Immature natural killer cell (primary cell): Measurements from ENCODE around the gene RBM15B. TPM values are rescaled to one million over a fixed set of nuclear protein-coding genes. Genes with fewer than 3 reads are reported as not detected.

Experiments used
- DNase-seq, 3 donors: peaks; one replicate each; pipeline ENCODE4 v3.0.0; 2022; ENCODE audit warnings: mixed read lengths in 1 of 3
- H3K27ac Mint-ChIP-seq, 6 donors: one replicate each; pipeline ENCODE4 v1.8.0; 2020; ENCODE audit warnings: mixed read lengths in 6 of 6, mild to moderate bottlenecking in 5 of 6, inconsistent platforms in 4 of 6, moderate library complexity in 3 of 6
- H3K27me3 Mint-ChIP-seq, 3 donors: one replicate each; pipeline ENCODE4 v1.8.0; 2020 to 2021; ENCODE audit warnings: low read depth in 3 of 3, mild to moderate bottlenecking in 3 of 3, mixed read lengths in 3 of 3, moderate library complexity in 3 of 3, inconsistent platforms in 1 of 3
- H3K36me3 Mint-ChIP-seq, 3 donors: one replicate each; pipeline ENCODE4 v1.8.0; 2020; ENCODE audit warnings: mixed read lengths in 3 of 3, inconsistent platforms in 2 of 3, mild to moderate bottlenecking in 2 of 3
- H3K4me1 Mint-ChIP-seq, 2 donors: one replicate each; pipeline ENCODE4 v1.8.0; 2020; ENCODE audit warnings: inconsistent platforms in 2 of 2, mild to moderate bottlenecking in 2 of 2, mixed read lengths in 2 of 2, moderate library complexity in 1 of 2
- H3K4me3 Mint-ChIP-seq, 5 donors: one replicate each; pipeline ENCODE4 v1.8.0; 2020; ENCODE audit warnings: mild to moderate bottlenecking in 5 of 5, mixed read lengths in 5 of 5, inconsistent platforms in 3 of 5, moderate library complexity in 3 of 5
- H3K9me3 Mint-ChIP-seq, 6 donors: one replicate each; pipeline ENCODE4 v1.8.0; 2020; ENCODE audit warnings: mild to moderate bottlenecking in 6 of 6, mixed read lengths in 6 of 6, inconsistent platforms in 4 of 6, moderate library complexity in 3 of 6
- polyA plus RNA-seq, 3 donors: library from polyadenylated mRNA; unstranded; fragments of 300-500 nt; fragmentation: Illumina TruSeq; gene quantifications; one replicate each; pipeline ENCODE4 v1.2.3, GENCODE V29; 2021

RBM15B gene
- polyA plus RNA-seq, 3 donors from 2014 or later = 10.3 to 12.1 (median 11.3) TPM

DNA sequence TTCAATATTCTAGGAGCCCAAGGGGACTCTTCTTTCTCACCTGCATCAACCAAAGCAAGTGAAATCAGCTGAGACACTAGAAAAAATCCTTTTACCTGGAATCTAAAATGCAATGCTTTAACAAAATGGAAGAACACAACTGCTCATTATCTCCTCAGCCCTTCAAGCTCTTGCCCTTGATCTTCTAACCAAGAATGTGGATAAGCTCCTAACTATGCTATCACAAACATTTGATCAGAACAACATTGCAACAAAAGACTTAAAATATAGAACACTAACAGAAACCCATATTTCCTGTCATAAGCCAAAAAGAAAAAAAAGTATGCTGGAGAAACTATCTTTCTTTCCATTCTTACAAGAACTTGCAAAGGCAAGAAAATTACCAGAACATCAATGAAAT, 12.6 kb downstream of the RBM15B start:
- Mint-ChIP-seq H3K4me3 (no peak overlapping the region), H3K27ac (peak overlapping the region in 3 of 6 donors; percentile 4 to 61 (median 12)), H3K9me3 (no peaks in the 10 kb centered on the region), H3K27me3 (peaks cover 0 to 4% (median 0%) of the 10 kb centered on the region in 3 donors), H3K4me1 (peaks cover 7 to 30% of the 10 kb centered on the region in 2 donors), H3K36me3 (peaks cover 12 to 34% (median 20%) of the 10 kb centered on the region in 3 donors)
- DNase-seq = no peak

DNA sequence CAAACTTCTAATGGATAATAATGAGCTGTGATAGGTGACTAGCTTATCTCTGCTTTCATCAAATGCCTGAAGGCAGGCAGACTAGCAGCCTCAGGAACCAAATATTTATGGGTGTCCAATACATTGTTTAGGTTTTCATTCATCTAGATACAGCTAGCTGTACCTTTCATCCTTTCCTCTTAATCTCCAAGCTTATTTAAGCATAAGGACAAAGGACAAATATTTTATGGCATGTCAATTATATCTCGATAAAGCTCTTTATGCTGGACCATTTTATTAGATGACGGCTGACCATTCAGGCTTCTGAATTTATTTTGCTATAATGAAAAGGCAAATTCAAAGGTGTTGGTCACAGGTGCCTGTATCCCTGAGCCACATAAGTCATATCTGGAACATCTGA, 16.9 kb downstream of the RBM15B start:
- peaks cover 0 to 3% (median 0%) of the 10 kb centered on the region in 3 donors for H3K27me3 Mint-ChIP-seq
- H3K9me3 Mint-ChIP-seq = no peaks in the 10 kb centered on the region
- H3K27ac Mint-ChIP-seq = no peak overlapping the region
- peaks cover 7 to 30% of the 10 kb centered on the region in 2 donors for H3K4me1 Mint-ChIP-seq
- DNase-seq = no peak
- H3K36me3 Mint-ChIP-seq = peaks cover 7 to 40% (median 38%) of the 10 kb centered on the region in 3 donors
- H3K4me3 Mint-ChIP-seq = no peak overlapping the region

DNA sequence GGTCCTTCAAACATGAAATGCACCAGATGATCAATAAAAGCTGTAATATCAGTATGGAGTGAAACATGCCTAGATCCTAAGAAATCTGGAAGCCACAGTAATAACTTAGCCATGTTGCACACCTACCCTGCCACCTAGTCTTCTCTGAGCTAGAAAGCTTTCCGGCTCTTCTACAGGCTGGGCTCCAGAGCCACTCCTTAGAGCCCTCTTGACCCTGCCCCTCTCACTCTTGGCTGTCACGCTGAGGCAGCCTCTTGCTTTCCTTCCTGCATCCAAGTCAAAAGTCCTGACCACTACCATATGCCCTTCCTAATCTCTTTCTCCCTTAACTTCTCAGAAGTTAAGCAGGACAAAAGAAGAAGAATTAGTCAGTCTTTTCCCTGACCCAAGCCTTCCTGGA, 17.7 kb downstream of the RBM15B start:
- Mint-ChIP-seq H3K27me3 (peaks cover 0 to 1% (median 0%) of the 10 kb centered on the region in 3 donors), H3K9me3 (no peaks in the 10 kb centered on the region), H3K27ac (peak overlapping the region in 1 of 6 donors; percentile 24), H3K36me3 (peaks cover 4 to 43% (median 36%) of the 10 kb centered on the region in 3 donors), H3K4me1 (peaks cover 6 to 24% of the 10 kb centered on the region in 2 donors), H3K4me3 (no peak overlapping the region)
- no peak for DNase-seq

DNA sequence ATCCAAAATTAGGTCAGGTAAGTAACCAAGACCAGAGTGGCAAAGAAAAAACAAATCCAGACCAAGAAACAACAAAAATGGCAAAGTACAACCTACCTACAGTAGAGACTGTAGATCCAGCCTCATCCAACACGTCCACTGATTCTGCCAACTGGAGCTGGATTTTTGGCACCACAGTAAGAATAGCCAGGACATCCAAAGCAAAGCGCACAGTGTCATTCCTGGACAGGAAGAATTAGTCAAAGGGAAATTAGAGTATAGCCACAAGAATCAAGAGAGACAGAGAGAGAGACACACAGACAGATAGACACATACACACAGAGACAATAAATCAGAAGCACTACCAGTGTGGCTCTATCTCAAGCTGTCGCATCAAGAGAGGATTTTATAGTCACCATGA, 31.1 kb downstream of the RBM15B start:
- Mint-ChIP-seq H3K4me1 (no peaks in the 10 kb centered on the region), H3K4me3 (no peak overlapping the region), H3K9me3 (no peaks in the 10 kb centered on the region), H3K36me3 (peaks cover 24 to 47% (median 25%) of the 10 kb centered on the region in 3 donors), H3K27ac (peak overlapping the region in 3 of 6 donors; percentile 22 to 45 (median 28)), H3K27me3 (peaks cover 0 to 2% (median 0%) of the 10 kb centered on the region in 3 donors)
- no peak for DNase-seq

DNA sequence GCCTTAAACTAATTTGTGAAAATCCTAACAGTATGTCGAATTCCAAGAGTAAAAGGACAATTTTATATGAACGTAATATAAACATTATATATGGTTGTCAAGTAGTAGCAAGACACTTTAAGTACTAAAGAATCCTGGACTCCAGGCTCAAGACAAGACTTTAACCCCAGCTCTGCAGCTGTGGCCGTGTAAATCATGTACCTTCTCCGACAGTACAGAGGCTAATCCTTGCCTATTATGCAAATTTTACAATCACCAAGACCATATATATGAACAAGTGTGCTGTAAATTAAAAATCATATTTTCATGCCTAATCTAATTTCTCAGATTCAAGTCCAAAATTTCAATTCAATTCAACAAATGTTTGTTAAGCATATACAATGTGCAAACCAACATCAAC, 35.8 kb downstream of the RBM15B start:
- peaks cover 11 to 46% (median 25%) of the 10 kb centered on the region in 3 donors for H3K36me3 Mint-ChIP-seq
- H3K27me3 Mint-ChIP-seq = peaks cover 0 to 2% (median 1%) of the 10 kb centered on the region in 3 donors
- H3K27ac Mint-ChIP-seq = no peak overlapping the region
- H3K4me3 Mint-ChIP-seq = no peak overlapping the region
- H3K4me1 Mint-ChIP-seq = no peaks in the 10 kb centered on the region
- H3K9me3 Mint-ChIP-seq = no peaks in the 10 kb centered on the region
- DNase-seq = no peak

DNA sequence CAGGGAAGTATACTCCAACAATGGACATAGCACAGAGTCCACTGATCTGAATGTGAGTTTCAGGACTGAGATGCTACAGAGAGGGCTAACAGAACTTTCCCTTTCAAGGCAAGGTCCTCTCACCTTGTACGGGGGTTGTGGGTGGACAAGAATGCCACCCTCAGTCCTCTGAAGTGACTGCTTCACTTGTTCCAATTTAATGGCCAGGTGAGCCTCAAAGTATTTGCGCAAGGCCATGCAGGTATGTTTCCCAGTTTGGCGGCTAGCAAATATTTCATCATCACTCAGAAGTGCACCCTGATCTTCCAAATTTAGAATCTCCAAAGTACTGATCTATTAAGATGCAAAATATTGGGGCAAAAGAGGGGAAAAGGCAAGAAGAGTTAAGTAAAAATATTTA, 38.1 kb downstream of the RBM15B start:
- Mint-ChIP-seq H3K27me3 (peaks cover 0 to 2% (median 1%) of the 10 kb centered on the region in 3 donors), H3K4me1 (no peaks in the 10 kb centered on the region), H3K4me3 (no peak overlapping the region), H3K36me3 (peaks cover 12 to 44% (median 18%) of the 10 kb centered on the region in 3 donors), H3K9me3 (no peaks in the 10 kb centered on the region), H3K27ac (peak overlapping the region in 1 of 6 donors; percentile 23)
- DNase-seq = no peak

DNA sequence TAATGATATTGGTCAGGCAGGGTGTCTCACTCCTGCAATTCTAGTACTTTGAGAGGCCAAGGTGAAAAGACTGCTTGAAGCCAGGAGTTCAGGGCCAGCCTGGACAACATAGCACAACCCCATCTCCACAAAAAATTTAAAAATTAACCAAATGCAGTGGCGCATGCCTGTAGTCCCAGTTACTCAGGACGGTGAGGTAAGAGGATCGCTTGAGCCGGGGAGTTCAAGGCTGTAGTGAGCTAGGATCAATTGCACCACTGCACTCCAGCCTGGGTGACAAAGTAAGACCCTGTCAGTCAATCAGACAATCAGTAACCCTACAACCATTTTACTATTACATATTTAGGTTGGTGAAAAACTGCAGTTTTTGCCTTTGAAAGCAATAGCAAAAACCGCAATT, 43.0 kb downstream of the RBM15B start:
- H3K4me3 Mint-ChIP-seq = no peak overlapping the region
- peaks cover 7 to 9% of the 10 kb centered on the region in 2 donors for H3K4me1 Mint-ChIP-seq
- peak overlapping the region in 1 of 6 donors; percentile 35 for H3K27ac Mint-ChIP-seq
- H3K36me3 Mint-ChIP-seq = peaks cover 4 to 26% (median 11%) of the 10 kb centered on the region in 3 donors
- peaks cover 0 to 2% (median 0%) of the 10 kb centered on the region in 3 donors for H3K27me3 Mint-ChIP-seq
- H3K9me3 Mint-ChIP-seq = no peaks in the 10 kb centered on the region
- DNase-seq = no peak

DNA sequence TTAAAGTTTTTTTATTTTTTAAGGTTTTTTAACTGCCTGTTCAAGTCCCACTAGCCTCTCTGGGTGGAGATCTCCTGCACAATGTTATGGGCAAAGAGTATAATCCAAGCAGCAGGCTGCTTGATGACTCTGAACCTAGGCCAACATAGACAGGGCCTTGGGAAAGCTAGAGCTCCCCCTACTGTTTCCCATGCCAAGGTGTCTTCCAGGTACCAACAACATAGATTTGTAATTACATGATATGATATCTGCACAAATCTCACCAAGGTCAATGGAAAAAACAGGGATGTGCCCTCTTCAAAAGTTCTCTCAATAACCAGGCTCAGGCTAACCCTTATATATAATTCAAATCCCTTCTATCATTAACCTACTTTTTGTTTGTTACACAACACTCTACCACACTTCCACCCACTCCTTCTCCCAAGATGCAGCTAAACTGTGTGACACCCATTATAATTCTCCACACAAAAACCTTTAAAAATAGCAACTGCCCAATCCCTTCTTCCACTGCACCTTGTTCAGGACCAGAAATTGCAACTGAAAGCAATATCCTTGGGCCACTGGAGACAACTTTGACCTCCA, 43.8 kb downstream of the RBM15B start:
- Mint-ChIP-seq H3K27ac (peak overlapping the region in 3 of 6 donors; percentile 3 to 65 (median 35)), H3K9me3 (no peaks in the 10 kb centered on the region), H3K27me3 (peaks cover 0 to under 1% (median 0%) of the 10 kb centered on the region in 3 donors), H3K36me3 (peaks cover 4 to 21% (median 9%) of the 10 kb centered on the region in 3 donors), H3K4me1 (peaks cover 7 to 9% of the 10 kb centered on the region in 2 donors), H3K4me3 (no peak overlapping the region)
- DNase-seq = peak; percentile 34 to 44 (median 36)

DNA sequence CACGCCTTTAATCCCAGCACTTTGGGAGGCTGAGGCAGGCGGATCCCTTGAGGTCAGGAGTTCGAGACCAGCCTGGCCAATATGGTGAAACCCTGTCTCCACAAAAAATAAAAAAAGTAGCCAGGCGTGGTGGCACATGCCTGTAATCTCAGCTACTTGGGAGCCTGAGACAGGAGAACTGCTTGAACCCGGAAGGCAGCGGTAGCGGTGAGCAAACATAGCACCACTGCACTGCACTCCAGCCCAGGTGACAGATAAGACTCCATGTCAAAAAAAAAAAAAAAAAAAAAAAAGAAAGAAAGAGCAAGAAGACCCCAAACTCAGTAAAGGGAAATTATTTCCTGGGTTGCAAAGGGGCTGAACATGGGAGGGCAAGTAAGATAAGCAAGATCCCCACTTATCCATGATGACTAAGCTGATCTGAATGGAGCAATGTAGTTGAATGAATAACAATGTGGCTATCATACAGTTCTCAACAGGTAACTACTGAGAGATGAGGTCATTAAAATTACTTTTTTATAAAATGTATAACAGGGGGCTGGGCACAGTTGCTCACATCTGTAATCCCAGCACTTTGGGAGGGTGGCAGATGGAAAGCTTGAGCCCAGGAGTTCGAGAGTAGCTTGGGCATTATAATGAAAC, 46.0 kb downstream of the RBM15B start:
- H3K27ac Mint-ChIP-seq = no peak overlapping the region
- H3K4me1 Mint-ChIP-seq = peaks cover 9% of the 10 kb centered on the region in 2 donors
- DNase-seq = no peak
- H3K9me3 Mint-ChIP-seq = no peaks in the 10 kb centered on the region
- H3K36me3 Mint-ChIP-seq = peaks cover 13 to 24% (median 22%) of the 10 kb centered on the region in 3 donors
- no peak overlapping the region for H3K4me3 Mint-ChIP-seq
- H3K27me3 Mint-ChIP-seq = no peaks in the 10 kb centered on the region

DNA sequence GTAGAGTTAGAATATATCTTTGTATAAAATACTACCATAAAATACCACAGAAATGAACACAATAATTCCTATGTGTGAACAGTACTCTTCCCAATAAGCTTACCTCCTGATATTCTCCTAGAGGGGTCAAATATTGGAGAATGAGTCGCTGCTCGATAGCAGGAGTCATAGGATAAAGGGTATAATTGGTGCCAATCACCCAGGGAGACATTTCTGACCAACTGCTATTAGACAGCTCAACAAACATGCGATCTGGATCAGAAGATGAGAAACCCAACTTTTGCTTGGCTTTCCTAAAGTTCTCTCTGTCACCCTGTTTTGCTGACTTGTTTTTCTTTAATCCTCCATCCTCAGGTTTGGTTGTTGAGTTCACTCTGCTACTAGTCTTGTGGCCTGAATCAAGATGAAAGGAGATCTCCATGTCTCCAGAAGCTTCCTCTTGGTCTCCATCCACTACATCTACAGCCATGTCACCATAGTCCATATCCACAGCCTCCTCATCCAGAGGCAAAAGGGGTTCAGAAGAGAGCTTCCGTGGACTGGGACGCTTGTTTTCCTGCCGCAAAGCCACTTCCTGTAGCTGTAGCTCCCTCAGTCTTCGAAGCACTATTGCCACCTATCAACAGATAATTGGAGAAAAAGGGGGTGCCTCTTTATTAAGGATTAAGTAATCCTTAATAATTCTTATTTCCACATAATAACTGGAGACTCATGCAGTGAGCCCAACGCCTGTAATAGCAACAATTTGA, 50.4 kb downstream of the RBM15B start:
- H3K27me3 Mint-ChIP-seq = no peaks in the 10 kb centered on the region
- H3K4me3 Mint-ChIP-seq = no peak overlapping the region
- peaks cover 10 to 27% (median 16%) of the 10 kb centered on the region in 3 donors for H3K36me3 Mint-ChIP-seq
- peaks cover 0 to 2% of the 10 kb centered on the region in 2 donors for H3K4me1 Mint-ChIP-seq
- no peak overlapping the region for H3K27ac Mint-ChIP-seq
- no peak for DNase-seq
- no peaks in the 10 kb centered on the region for H3K9me3 Mint-ChIP-seq

DNA sequence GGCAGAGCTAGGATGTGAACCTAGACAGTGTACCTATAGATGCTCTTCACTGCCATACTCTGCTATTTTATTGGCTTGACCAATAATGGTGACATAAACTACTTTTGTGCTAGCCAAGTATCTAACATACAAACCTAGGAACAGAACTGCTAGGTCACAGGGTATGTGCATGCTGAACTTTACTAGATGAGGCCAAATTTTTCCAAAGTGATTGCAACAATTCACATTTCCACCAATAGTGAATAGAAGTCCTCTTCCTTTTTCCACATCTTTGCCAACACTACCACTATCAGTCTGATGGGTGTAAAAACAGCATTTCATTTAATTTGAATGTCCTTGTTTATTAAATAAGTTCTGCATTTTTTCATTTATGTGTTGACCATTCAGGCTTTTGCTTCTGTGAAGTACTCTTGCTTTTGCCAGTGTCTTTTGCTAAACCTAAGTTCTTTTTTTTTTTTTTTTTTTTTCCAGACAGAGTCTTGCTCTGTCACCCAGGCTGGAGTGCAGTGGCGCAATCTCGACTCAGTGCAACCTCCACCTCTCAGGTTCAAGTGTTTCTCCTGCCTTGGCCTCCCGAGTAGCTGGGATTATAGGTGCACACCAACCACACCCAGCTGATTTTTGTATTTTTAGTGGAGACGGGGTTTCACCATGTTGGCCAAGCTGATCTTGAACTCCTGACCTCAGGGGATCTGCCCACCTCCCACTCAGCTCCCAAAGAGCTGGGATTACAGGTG, 54.6 kb downstream of the RBM15B start:
- no peaks in the 10 kb centered on the region for H3K27me3 Mint-ChIP-seq
- no peak for DNase-seq
- peaks cover 12 to 41% (median 24%) of the 10 kb centered on the region in 3 donors for H3K36me3 Mint-ChIP-seq
- H3K4me3 Mint-ChIP-seq = no peak overlapping the region
- H3K9me3 Mint-ChIP-seq = no peaks in the 10 kb centered on the region
- H3K4me1 Mint-ChIP-seq = peaks cover 12 to 25% of the 10 kb centered on the region in 2 donors
- H3K27ac Mint-ChIP-seq = peak overlapping the region in 1 of 6 donors; percentile 23
